ENCODE results near the gene VIM.

VIM gene

GRCh38 chr10:17228091-17229015, at the start of gene VIM:
TSS of gene VIM (plus strand) at chr10:17228241. CDS start at chr10:17229423, 1,182 bp downstream.
- peaks cover 20% of the 10 kb centered on the region for H3K4me1 ChIP-seq (ENCODE audit: control insufficient read depth, low read depth, low read length)

GRCh38 chr10:17179002-17179401, 49.0 kb upstream of the VIM start:
- no peaks in the 10 kb centered on the region for H3K36me3 ChIP-seq (ENCODE audit: control insufficient read depth, low read depth, low read length)
- H3K27ac ChIP-seq (ENCODE audit: low read length) = no peak overlapping the region
- H3K9me3 ChIP-seq (ENCODE audit: control insufficient read depth, low read depth, low read length) = no peaks in the 10 kb centered on the region
- no peaks in the 10 kb centered on the region for H3K27me3 ChIP-seq (ENCODE audit: control insufficient read depth, insufficient read depth, low read length)
- no peak overlapping the region for H3K9ac ChIP-seq (ENCODE audit: low read length)
- H3K4me3 ChIP-seq (ENCODE audit: low read length) = no peak overlapping the region
- peaks cover 12% of the 10 kb centered on the region for H3K4me1 ChIP-seq (ENCODE audit: control insufficient read depth, low read depth, low read length)

More at GRCh38 chr10:17228091-17229015, at the start of gene VIM:
- H3K9ac ChIP-seq (ENCODE audit: low read length) = peak within 1 kb of the TSS; percentile 72
- peak within 1 kb of the TSS; percentile 76 for H3K4me3 ChIP-seq (ENCODE audit: low read length)
- H3K36me3 ChIP-seq (ENCODE audit: control insufficient read depth, low read depth, low read length) = peaks cover 22% of the 10 kb centered on the region
- peak within 1 kb of the TSS; percentile 30 for H3K27ac ChIP-seq (ENCODE audit: low read length)
- H3K27me3 ChIP-seq (ENCODE audit: control insufficient read depth, insufficient read depth, low read length) = peaks cover 20% of the 10 kb centered on the region
- H3K9me3 ChIP-seq (ENCODE audit: control insufficient read depth, low read depth, low read length) = no peaks in the 10 kb centered on the region

GRCh38 chr10:17181110-17181509, 46.9 kb upstream of the VIM start:
- H3K27me3 ChIP-seq (ENCODE audit: control insufficient read depth, insufficient read depth, low read length) = no peaks in the 10 kb centered on the region
- no peak overlapping the region for H3K27ac ChIP-seq (ENCODE audit: low read length)
- no peak overlapping the region for H3K4me3 ChIP-seq (ENCODE audit: low read length)
- H3K9ac ChIP-seq (ENCODE audit: low read length) = no peak overlapping the region
- H3K9me3 ChIP-seq (ENCODE audit: control insufficient read depth, low read depth, low read length) = no peaks in the 10 kb centered on the region
- peaks cover 8% of the 10 kb centered on the region for H3K4me1 ChIP-seq (ENCODE audit: control insufficient read depth, low read depth, low read length)
- no peaks in the 10 kb centered on the region for H3K36me3 ChIP-seq (ENCODE audit: control insufficient read depth, low read depth, low read length)

GRCh38 chr10:17181751-17182150, 46.3 kb upstream of the VIM start:
- no peak overlapping the region for H3K27ac ChIP-seq (ENCODE audit: low read length)

GRCh38 chr10:17183110-17183509, 44.9 kb upstream of the VIM start:
- Histone ChIP-seq H3K27ac (ENCODE audit: low read length) (no peak overlapping the region), H3K4me3 (ENCODE audit: low read length) (no peak overlapping the region), H3K9ac (ENCODE audit: low read length) (no peak overlapping the region), H3K36me3 (ENCODE audit: control insufficient read depth, low read depth, low read length) (no peaks in the 10 kb centered on the region), H3K27me3 (ENCODE audit: control insufficient read depth, insufficient read depth, low read length) (no peaks in the 10 kb centered on the region), H3K4me1 (ENCODE audit: control insufficient read depth, low read depth, low read length) (peaks cover 8% of the 10 kb centered on the region), H3K9me3 (ENCODE audit: control insufficient read depth, low read depth, low read length) (no peaks in the 10 kb centered on the region)

More at GRCh38 chr10:17181751-17182150, 46.3 kb upstream of the VIM start:
- H3K9me3 ChIP-seq (ENCODE audit: control insufficient read depth, low read depth, low read length) = no peaks in the 10 kb centered on the region
- H3K36me3 ChIP-seq (ENCODE audit: control insufficient read depth, low read depth, low read length) = no peaks in the 10 kb centered on the region
- H3K4me1 ChIP-seq (ENCODE audit: control insufficient read depth, low read depth, low read length) = peaks cover 8% of the 10 kb centered on the region
- no peak overlapping the region for H3K9ac ChIP-seq (ENCODE audit: low read length)
- H3K27me3 ChIP-seq (ENCODE audit: control insufficient read depth, insufficient read depth, low read length) = no peaks in the 10 kb centered on the region
- H3K4me3 ChIP-seq (ENCODE audit: low read length) = no peak overlapping the region

GRCh38 chr10:17185873-17186272, 42.2 kb upstream of the VIM start:
- H3K9ac ChIP-seq (ENCODE audit: low read length) = no peak overlapping the region
- no peaks in the 10 kb centered on the region for H3K9me3 ChIP-seq (ENCODE audit: control insufficient read depth, low read depth, low read length)
- H3K36me3 ChIP-seq (ENCODE audit: control insufficient read depth, low read depth, low read length) = no peaks in the 10 kb centered on the region
- no peak overlapping the region for H3K4me3 ChIP-seq (ENCODE audit: low read length)
- no peaks in the 10 kb centered on the region for H3K27me3 ChIP-seq (ENCODE audit: control insufficient read depth, insufficient read depth, low read length)
- peaks cover 8% of the 10 kb centered on the region for H3K4me1 ChIP-seq (ENCODE audit: control insufficient read depth, low read depth, low read length)
- no peak overlapping the region for H3K27ac ChIP-seq (ENCODE audit: low read length)

- no peaks in the 10 kb centered on the region for H3K4me1 ChIP-seq (ENCODE audit: control insufficient read depth, low read depth, low read length)
- H3K4me3 ChIP-seq (ENCODE audit: low read length) = no peak overlapping the region
- no peak overlapping the region for H3K27ac ChIP-seq (ENCODE audit: low read length)
- H3K9ac ChIP-seq (ENCODE audit: low read length) = no peak overlapping the region
- no peaks in the 10 kb centered on the region for H3K9me3 ChIP-seq (ENCODE audit: control insufficient read depth, low read depth, low read length)
- H3K36me3 ChIP-seq (ENCODE audit: control insufficient read depth, low read depth, low read length) = no peaks in the 10 kb centered on the region
- no peaks in the 10 kb centered on the region for H3K27me3 ChIP-seq (ENCODE audit: control insufficient read depth, insufficient read depth, low read length)
Observed at GRCh38 chr10:17188644-17189172, 39.3 kb upstream of the VIM start.

GRCh38 chr10:17190602-17191001, 37.4 kb upstream of the VIM start:
- H3K36me3 ChIP-seq (ENCODE audit: control insufficient read depth, low read depth, low read length) = no peaks in the 10 kb centered on the region
- no peak overlapping the region for H3K27ac ChIP-seq (ENCODE audit: low read length)
- no peak overlapping the region for H3K4me3 ChIP-seq (ENCODE audit: low read length)
- no peaks in the 10 kb centered on the region for H3K4me1 ChIP-seq (ENCODE audit: control insufficient read depth, low read depth, low read length)
- no peaks in the 10 kb centered on the region for H3K9me3 ChIP-seq (ENCODE audit: control insufficient read depth, low read depth, low read length)
- no peak overlapping the region for H3K9ac ChIP-seq (ENCODE audit: low read length)
- no peaks in the 10 kb centered on the region for H3K27me3 ChIP-seq (ENCODE audit: control insufficient read depth, insufficient read depth, low read length)

GRCh38 chr10:17195083-17195482, 33.0 kb upstream of the VIM start:
- H3K27me3 ChIP-seq (ENCODE audit: control insufficient read depth, insufficient read depth, low read length) = no peaks in the 10 kb centered on the region
- no peak overlapping the region for H3K4me3 ChIP-seq (ENCODE audit: low read length)
- H3K27ac ChIP-seq (ENCODE audit: low read length) = no peak overlapping the region
- H3K9ac ChIP-seq (ENCODE audit: low read length) = no peak overlapping the region
- H3K4me1 ChIP-seq (ENCODE audit: control insufficient read depth, low read depth, low read length) = peaks cover 16% of the 10 kb centered on the region
- no peaks in the 10 kb centered on the region for H3K9me3 ChIP-seq (ENCODE audit: control insufficient read depth, low read depth, low read length)
- H3K36me3 ChIP-seq (ENCODE audit: control insufficient read depth, low read depth, low read length) = no peaks in the 10 kb centered on the region

GRCh38 chr10:17196045-17196444, 32.0 kb upstream of the VIM start:
- Histone ChIP-seq H3K36me3 (ENCODE audit: control insufficient read depth, low read depth, low read length) (no peaks in the 10 kb centered on the region), H3K9me3 (ENCODE audit: control insufficient read depth, low read depth, low read length) (no peaks in the 10 kb centered on the region), H3K27ac (ENCODE audit: low read length) (no peak overlapping the region), H3K4me1 (ENCODE audit: control insufficient read depth, low read depth, low read length) (peaks cover 26% of the 10 kb centered on the region), H3K27me3 (ENCODE audit: control insufficient read depth, insufficient read depth, low read length) (no peaks in the 10 kb centered on the region), H3K4me3 (ENCODE audit: low read length) (no peak overlapping the region), H3K9ac (ENCODE audit: low read length) (no peak overlapping the region)

- peak overlapping the region; percentile 21 for H3K27ac ChIP-seq (ENCODE audit: low read length)
- H3K4me1 ChIP-seq (ENCODE audit: control insufficient read depth, low read depth, low read length) = peaks cover 26% of the 10 kb centered on the region
Observed at GRCh38 chr10:17196573-17196972, 31.5 kb upstream of the VIM start.

More at GRCh38 chr10:17196573-17196972, 31.5 kb upstream of the VIM start:
- Histone ChIP-seq H3K9me3 (ENCODE audit: control insufficient read depth, low read depth, low read length) (no peaks in the 10 kb centered on the region), H3K36me3 (ENCODE audit: control insufficient read depth, low read depth, low read length) (no peaks in the 10 kb centered on the region), H3K27me3 (ENCODE audit: control insufficient read depth, insufficient read depth, low read length) (no peaks in the 10 kb centered on the region), H3K9ac (ENCODE audit: low read length) (no peak overlapping the region), H3K4me3 (ENCODE audit: low read length) (no peak overlapping the region)
